ENCODE measurements around the gene GET4.

The GET4 gene

GRCh38 chr7:874031-874749 is 2.2 kb upstream of the GET4 start:
- H3K27ac ChIP-seq = peak overlapping the region; percentile 66
- TF ChIP-seq CTCF (conservative IDR thresholded peaks at IDR 0.05) (no peak), ZFX (IDR thresholded peaks at IDR 0.05) (no peak)

GRCh38 chr7:875051-875450 is 1.3 kb upstream of the GET4 start:
- peak overlapping the region; percentile 86 for H3K27ac ChIP-seq
- TF ChIP-seq CTCF (conservative IDR thresholded peaks at IDR 0.05) (no peak), ZFX (IDR thresholded peaks at IDR 0.05) (no peak)

GRCh38 chr7:875476-876076 is 778 bp upstream of the GET4 start:
- H3K27ac ChIP-seq = peak overlapping the region; percentile 86
- no peak for TF ChIP-seq CTCF (conservative IDR thresholded peaks at IDR 0.05)
- no peak for TF ChIP-seq ZFX (IDR thresholded peaks at IDR 0.05)

- TF ChIP-seq ZFX (IDR thresholded peaks at IDR 0.05) (peak; percentile 58; the same call in 1 of the 2 replicates), CTCF (conservative IDR thresholded peaks at IDR 0.05) (no peak)
- H3K27ac ChIP-seq = peak overlapping the region; percentile 86
Observed at GRCh38 chr7:876972-877311, 588 bp downstream of the GET4 start.

GRCh38 chr7:877312-878232 is 1.2 kb downstream of the GET4 start:
- TF ChIP-seq CTCF (conservative IDR thresholded peaks at IDR 0.05) (no peak), ZFX (IDR thresholded peaks at IDR 0.05) (no peak)
- peak overlapping the region; percentile 86 for H3K27ac ChIP-seq

GRCh38 chr7:879093-879492 is 2.7 kb downstream of the GET4 start:
- peak overlapping the region; percentile 86 for H3K27ac ChIP-seq
- TF ChIP-seq CTCF (conservative IDR thresholded peaks at IDR 0.05) = no peak
- TF ChIP-seq ZFX (IDR thresholded peaks at IDR 0.05) = no peak

- TF ChIP-seq ZFX (IDR thresholded peaks at IDR 0.05) = no peak
- no peak for TF ChIP-seq CTCF (conservative IDR thresholded peaks at IDR 0.05)
- H3K27ac ChIP-seq = peak overlapping the region; percentile 86
Observed at GRCh38 chr7:879706-880105, 3.4 kb downstream of the GET4 start.

Measured in C4-2B (cell line).